HG03432 (cell line): Measurements from ENCODE around the gene RNF145.
A peak's percentile ranks its signal among the peaks of the same experiment; 100 is the strongest.
"Not testable (repeated sequence)": the region's sequence is repeated elsewhere in the genome, so short reads cannot be mapped to it uniquely, and the experiment has no call there.

ENCODE experiments used
- ATAC-seq: cut with Tn5 transposase; IDR thresholded peaks from one replicate; pipeline ENCODE4 v1.9.1; 2021; ENCODE audit warnings: mild to moderate bottlenecking, moderate library complexity; ENCODE audit not compliant: unreplicated experiment

The RNF145 gene

DNA sequence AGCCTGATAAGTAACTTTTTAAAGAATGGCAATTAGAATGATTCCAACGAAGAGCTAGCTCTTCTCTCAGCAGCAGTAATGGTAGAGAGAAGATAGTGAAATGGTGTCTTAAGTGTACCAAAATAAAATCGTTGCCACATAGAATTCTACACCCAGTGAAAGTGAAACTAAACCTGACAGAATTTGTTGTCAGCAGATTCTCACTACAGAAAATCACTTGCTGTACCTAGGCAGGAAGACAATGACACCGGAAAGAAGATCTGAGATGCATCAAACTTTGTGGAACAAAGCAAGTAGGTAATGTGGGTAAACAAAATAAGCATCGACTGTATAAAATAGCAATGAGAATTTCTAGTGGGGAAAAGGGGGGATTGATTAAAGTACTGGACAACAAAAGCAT is 88.9 kb downstream of the RNF145 start:
- peak; percentile 56 for ATAC-seq

DNA sequence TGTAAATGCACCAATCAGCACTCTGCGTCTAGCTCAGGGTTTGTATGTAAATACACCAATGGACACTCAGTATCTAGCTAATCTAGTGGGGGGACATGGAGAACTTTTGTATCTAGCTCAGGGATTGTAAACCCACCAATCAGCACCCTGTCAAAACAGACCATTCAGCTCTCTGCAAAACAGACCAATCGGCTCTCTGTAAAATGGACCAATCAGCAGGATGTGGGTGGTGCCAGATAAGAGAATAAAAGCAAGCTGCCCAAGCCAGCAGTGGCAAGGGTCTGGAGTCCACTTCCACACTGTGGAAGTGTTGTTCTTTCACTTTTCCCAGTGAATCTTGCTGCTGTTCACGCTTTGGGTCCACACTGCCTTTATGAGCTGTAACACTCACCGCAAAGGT is 89.5 kb downstream of the RNF145 start:
- not testable (repeated sequence) for ATAC-seq

DNA sequence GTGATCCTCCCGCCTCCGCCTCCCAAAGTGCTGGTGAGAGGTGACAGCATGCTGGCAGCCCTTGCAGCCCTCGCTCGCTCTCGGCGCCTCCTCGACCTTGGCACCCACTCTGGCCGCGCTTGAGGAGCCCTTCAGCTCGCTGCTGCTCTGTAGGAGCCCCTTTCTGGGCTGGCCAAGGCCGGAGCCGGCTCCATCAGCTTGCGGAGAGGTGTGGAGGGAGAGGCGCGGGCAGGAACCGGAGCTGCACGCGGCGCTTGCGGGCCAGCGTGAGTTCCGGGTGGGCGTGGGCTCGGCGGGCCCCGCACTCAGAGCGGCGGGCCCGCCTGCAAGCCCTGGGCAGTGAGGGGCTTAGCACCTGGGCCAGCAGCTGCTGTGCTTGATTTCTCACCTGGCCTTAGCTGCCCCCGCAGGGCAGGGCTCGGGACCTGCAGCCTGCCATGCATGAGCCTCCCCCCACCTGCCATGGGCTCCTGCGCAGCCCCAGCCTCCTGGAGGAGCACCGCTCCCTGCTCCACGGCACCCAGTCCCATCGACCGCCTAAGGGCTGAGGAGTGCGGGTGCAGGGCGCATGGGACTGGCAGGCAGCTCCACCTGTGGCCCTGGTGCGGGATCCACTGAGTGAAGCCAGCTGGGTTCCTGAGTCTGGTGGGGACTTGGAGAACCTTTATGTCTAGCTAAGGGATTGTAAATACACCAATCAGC is 90.2 kb downstream of the RNF145 start:
- ATAC-seq: not testable (repeated sequence)

DNA sequence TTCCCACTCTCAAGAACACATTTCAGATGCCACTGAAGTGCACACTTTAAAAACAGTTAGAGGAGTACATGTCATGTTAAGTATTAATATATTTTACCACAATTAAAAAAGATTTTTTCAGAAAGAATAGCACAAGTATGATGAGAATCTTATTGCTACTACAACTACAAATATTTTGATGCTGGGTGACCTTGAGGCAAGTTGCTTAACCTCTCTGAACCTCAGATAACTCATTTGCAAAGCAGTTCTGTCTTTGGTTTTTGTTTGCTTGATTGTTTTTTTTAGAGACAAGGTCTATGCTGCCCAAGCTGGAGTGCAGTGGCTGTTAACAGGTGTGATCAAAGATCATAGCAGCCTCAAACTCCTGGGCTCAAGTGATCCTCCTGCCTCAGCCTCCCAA is 95.9 kb downstream of the RNF145 start:
- no peak for ATAC-seq

DNA sequence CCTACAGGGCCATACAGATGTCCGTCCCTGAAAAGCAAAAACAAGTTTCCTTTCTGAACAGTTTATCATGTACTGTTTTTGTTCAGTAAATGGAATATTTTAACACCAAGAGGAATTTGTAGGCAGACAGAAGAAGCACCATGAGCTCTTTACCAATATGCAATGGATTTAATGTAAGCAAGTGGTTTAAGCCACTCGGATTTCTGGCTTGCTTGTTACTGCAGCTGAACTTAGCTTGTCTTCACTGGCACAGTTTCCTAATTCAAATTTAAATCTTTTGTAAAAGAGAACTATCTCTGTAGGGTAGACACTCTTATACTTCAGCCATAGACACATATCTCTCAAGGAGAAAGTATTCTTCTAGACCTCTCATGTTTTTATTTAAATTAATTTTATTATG is 96.9 kb downstream of the RNF145 start:
- no peak for ATAC-seq
